GM12874 (cell line): Measurements from ENCODE around the gene DOCK7.

Experiments used
- CTCF ChIP-seq: IDR thresholded peaks from 2 replicates; pipeline ENCODE4 v1.5.1; 2011; ENCODE audit warnings: low read depth, mild to moderate bottlenecking, control low read depth, low read length, moderate library complexity; ENCODE audit not compliant: insufficient read depth

Gene DOCK7

GRCh38 chr1:62687421-62687902 lies 724 bp downstream of the DOCK7 start:
- no peak for TF ChIP-seq CTCF

- no peak for TF ChIP-seq CTCF
These were observed 1.4 kb downstream of the DOCK7 start for GRCh38 chr1:62686822-62687221.

GRCh38 chr1:62685431-62685859 lies 2.7 kb downstream of the DOCK7 start:
- no peak for TF ChIP-seq CTCF

GRCh38 chr1:62682531-62682930 lies 5.7 kb downstream of the DOCK7 start:
- no peak for TF ChIP-seq CTCF

GRCh38 chr1:62676611-62677356 lies 11.4 kb downstream of the DOCK7 start:
- TF ChIP-seq CTCF, result no peak

- TF ChIP-seq CTCF, result no peak
These were observed 14.6 kb downstream of the DOCK7 start for GRCh38 chr1:62673629-62674028.

GRCh38 chr1:62672029-62672428 lies 16.2 kb downstream of the DOCK7 start:
- TF ChIP-seq CTCF, result no peak
